Stimulated activated CD4-positive, alpha-beta T cell treated with anti-CD3 and anti-CD28 coated beads, Interleukin-4, amount 100 ng/mL, for 24 hours (primary cell): Measurements from ENCODE around the gene TRIOBP.

Source experiments
- DNase-seq: peaks from one replicate; pipeline ENCODE4 v3.0.0-alpha.2; 2020

The TRIOBP gene

DNA sequence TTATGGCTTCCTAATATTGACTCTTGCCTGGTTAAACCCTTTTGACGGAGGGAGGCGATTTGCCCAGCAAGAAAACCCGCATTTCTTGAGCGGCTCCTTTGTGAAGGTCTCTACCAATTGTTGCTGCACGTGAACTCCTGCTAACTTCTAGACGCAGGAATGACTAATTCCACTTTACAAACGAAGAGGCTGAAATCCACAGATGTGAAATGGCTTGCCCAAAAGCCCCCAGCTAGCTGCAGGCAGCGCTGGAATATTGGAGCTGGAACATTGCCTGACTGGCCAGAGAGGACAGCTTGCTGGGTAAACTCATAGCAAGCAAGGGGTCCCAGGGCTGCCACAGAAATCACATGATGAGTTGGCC, 111.4 kb downstream of the TRIOBP start:
- DNase-seq: no peak

GRCh38 chr22:37809672-37810333, 113.0 kb downstream of the TRIOBP start:
- DNase-seq: no peak

- DNase-seq: no peak
These were observed 115.0 kb downstream of the TRIOBP start for GRCh38 chr22:37811867-37812266.

DNA sequence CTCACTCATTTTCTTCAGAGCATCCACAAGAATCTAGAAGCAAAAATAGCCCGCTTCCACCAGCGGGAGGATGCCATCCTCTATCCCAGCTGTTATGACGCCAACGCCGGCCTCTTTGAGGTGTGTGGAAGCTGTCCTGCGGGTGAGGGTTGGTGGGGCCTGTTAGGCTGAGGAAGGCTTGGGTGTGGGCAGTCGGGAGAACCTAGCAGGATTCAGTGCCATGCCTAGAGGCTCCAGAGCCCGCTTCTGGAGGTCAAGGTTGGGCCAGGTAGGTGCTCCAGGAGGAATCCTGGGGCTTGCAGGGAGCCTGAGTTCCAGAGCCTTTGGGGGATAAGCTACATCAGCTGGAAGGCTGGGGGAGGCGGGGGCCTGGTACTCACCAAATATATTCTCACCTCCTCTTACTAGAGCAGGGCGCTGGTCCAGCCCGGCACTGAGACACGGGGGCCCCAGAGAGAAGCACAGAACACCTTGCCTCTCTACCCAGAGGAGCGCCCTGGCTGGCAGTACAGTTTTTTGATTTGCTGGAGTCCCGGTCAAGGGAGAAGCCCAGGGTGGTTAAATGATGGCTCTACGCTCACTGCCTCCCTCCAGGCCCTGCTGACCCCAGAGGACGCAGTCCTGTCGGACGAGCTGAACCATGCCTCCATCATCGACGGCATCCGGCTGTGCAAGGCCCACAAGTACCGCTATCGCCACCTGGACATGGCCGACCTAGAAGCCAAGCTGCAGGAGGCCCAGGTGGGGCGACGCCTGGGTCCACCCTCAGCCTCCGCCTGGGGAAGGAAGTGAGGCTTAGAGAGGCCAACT, 116.2 kb downstream of the TRIOBP start:
- no peak for DNase-seq

DNA sequence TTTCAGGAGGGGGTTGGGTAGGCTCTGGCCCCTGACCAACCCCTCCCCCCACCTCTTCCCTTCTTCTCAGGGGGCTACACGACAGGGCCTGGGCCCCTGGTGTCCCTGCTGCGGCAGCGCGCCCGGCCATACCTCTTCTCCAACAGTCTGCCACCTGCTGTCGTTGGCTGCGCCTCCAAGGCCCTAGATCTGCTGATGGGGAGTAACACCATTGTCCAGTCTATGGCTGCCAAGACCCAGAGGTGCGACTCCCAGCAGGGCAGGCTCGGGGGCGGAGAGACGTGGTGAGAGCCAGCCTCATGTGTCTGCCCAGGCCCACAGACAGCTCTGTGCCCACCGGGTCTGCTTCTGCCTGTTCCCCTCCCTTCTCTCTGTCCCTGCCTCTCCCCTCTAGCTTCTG, 118.7 kb downstream of the TRIOBP start:
- DNase-seq: no peak

DNA sequence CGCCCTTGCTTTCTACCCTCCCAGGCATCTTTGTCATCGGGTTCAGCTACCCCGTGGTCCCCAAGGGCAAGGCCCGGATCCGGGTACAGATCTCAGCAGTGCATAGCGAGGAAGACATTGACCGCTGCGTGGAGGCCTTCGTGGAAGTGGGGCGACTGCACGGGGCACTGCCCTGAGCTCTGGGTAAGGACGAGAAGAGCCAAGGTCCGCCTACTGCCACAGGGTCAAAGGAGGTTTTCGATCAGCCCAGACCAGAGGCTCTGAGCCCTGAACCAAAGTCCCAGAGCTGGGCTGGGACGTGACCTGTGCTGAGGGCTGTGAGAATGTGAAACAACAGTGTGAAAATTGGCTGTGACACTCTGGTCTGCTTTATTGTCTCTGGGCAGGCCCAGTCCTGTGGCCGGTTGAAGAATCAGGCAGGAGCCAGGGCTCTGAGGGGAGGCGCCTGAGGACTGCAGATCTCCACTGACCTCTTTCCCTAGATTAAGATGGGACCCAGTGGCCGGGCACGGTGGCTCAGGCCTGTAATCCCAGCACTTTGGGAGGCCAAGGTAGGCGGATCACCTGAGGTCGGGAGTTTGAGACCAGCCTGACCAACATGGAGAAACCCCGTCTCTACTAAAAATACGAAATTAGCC, 119.8 kb downstream of the TRIOBP start:
- DNase-seq: no peak

DNA sequence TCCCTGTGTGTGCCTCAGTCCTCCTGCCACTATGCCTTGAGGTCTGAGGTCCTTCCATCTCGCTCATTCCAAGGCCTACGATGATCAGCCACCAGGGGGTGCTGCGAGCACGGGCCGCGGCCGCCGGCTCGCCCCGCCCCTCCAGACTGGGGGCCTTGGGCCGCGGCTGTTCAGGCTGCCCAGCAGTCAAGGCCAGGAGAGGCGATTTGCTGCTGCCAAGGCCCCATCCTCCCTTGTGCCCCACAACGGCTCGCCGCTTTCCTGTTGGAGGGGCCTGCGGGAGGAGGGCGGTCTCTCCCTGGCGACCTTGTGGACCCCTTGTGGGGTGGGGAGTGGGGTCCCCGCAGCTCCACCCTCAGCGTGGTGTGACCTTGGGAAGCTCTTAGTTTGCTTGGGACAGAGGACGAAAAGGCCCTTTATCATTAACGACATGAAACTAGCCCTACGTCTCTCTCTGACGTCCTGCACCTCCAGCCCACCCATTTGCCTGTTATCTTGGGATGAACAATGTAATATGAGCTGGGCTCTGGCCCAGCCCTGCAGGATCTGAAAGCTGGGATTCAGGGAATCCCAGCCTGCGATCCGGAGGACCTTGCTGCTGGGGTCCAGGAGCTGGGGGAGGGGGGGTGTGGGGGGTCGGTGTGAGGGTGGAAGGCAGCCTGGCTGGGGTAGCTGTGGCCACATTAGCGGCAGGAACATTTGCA, 121.0 kb downstream of the TRIOBP start:
- DNase-seq: peak; percentile 84

DNA sequence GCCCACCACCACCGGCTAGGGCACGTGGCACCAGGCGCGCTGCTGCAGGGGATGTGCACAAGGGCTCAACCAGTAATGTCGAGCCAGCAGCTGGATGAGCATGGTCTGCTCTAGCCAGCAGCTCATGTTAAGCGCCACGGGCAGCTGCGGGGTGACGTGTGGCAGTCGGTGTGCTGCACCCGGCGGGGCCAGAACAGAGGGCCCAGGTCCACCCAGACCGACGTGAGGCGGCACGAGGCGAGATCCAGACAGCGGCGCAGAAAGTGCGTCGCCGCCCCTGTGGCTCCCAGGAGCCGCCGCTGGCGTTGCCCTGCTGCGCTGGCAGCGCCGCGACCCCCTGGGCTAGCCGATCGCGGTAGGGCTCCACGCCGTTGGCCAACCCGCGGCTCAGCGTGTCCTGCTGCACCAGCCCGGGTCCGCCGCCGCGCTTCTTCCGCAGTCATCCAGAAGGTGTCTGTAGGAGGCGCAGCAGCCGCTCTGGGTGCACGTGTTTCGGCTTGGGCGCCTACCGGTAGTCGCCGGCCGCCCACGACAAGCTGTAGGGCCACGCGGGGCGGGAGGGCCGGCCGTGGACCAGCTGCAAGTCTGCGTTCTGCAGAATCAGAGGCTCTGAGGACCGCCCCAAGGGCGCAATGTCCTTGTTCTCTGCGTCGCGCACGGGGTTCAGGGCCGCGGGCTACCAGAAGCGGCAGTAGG, 121.7 kb downstream of the TRIOBP start:
- peak; percentile 65 for DNase-seq

DNA sequence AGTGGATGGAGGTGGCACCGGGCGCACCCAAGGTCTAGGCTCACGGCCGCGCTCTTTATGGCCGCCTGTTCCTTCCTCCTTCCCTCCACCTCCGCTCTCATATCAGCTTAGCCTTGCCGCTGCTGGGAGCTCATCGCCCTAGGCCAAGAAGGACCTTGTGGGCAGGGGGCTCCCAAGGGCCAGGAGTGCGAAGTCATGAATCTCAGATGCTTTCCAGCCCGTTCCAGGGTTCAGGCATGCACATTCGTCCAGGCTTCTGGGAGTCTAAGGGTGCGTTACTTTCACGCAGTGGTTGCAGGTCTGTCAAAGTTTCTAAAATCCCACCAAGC, 122.2 kb downstream of the TRIOBP start:
- DNase-seq: no peak

- DNase-seq: no peak
These were observed 123.5 kb downstream of the TRIOBP start for GRCh38 chr22:37820350-37820749.

DNA sequence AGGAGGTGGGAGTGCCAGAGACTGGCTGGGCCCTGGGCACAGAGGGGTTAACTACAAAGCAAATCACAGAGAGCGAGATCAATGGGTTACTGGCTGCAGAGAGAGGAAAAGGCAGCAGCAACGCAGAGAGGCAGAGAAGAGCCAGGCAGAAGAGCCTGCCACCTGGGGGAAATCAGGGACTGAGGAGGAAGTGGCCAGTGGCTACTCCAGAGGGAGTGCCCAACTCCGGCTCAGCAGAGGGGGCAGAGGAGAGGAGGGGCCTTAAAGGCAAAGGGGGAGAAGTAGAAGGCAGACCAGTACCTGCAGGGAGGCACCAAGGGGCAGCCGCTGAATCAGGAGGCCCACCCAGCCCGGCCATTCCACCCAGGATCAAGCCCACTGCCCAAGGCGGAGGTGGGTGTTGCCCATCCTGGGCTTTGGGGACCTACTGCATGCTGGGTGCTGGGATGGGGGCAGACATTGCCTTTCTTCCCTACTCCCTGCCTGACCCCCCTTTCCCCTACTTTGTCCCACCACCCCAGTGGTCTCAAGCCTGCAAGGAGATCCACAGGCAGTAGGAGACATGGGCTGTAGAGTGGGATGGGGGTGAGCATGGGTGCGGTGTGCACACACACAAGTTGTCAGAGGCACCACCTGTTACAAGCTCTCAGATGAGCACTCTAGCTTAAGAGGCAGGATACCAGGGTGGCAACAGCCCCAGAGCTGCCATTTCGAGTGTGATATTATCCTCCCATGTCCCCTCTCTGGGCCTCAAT, 125.4 kb downstream of the TRIOBP start:
- DNase-seq: no peak

DNA sequence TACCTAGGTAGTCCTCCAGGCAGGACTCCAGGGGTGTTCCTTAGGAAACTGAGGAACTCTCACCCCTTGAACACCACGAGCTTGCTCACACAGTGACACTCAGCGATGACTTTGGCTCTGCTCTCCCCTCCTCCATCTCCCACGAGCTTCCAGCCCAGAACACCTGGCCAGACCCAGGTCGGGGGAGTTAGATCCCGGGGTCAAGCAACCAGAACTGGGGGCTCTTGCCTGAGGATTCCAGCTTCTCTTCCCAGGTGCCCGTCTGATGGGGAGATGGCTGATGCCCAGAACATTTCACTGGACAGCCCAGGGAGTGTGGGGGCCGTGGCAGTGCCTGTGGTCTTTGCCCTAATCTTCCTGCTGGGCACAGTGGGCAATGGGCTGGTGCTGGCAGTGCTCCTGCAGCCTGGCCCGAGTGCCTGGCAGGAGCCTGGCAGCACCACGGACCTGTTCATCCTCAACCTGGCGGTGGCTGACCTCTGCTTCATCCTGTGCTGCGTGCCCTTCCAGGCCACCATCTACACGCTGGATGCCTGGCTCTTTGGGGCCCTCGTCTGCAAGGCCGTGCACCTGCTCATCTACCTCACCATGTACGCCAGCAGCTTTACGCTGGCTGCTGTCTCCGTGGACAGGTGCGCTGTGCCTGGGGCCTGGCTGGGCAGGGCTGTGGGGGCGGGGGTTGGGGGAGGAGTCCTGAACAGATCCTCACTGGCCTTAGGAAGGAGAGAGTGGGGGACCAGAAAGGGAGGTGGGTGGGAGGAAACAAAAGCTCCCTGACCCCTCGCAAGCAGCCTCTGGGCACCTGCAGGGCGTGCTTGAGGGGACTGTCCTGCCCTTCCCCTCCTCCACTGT, 126.5 kb downstream of the TRIOBP start, which contains the start of gene GALR3:
Gene GALR3, plus strand, starts transcription at position 249 of the 852 bp plus-strand sequence. Its CDS starts 25 bp downstream, at position 274.
- no peak for DNase-seq

- no peak for DNase-seq
These were observed 128.1 kb downstream of the TRIOBP start for GRCh38 chr22:37824674-37825641.
